ENCODE data around the gene ZCCHC2. TPM values are rescaled to one million over a fixed set of nuclear protein-coding genes. Genes with fewer than 3 reads are reported as not detected.

Gene ZCCHC2
- total RNA-seq, 1 donor from 2014 or later, result 11.7 TPM

DNA sequence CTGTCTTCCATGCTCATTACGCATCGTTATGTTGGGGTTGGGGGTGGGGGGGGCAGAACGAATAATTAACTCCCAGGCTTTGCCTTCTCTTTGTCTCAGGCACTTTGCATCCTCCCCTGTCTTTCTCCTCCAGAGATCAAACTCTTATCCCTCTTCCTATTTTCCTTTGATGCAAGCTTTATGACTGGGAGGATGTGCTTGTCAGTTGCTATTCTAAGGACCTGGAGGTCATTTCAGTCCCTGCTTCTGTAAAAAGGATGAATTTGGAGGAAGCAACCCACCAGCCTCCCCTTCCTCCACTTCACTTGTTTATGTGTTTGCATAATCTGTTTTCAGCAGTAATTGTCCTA lies 87.5 kb downstream of the ZCCHC2 start:
- no peak for DNase-seq (ENCODE audit: low read depth)

DNA sequence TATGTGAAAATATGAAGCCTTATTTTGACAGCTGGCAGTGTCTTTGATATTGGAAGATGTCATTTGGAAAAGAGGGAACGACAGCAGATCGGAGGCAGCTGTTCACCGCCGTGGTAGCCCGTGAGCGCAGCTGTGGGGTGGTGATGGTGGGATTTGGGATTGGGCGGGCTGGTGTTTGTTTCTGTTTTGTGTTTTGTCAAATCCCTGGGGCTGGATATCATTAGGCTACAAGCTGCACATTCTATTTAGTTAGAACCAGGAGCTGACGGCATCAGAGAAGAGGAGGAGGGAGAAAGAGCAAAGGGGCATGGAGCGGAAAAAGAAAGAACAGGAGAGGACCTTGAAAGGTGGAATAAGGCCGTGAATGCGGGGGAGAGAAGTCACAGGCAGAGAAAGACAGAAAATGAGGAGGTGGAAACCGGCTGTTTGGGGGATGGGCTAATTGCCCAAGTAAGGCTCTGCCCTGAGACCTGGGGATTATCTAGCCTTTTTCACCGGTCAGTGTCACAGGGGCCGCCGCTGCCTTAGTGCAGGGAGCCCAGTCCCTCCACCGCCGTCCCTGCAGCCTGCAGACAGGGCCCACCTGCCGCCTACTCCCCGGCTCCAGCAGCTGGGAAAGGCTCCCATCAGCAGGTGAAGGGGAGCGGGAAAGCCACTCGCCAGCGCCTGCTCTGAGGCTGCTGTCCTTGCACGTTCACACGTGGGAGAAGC lies 88.0 kb downstream of the ZCCHC2 start:
- no peak for DNase-seq (ENCODE audit: low read depth)

DNA sequence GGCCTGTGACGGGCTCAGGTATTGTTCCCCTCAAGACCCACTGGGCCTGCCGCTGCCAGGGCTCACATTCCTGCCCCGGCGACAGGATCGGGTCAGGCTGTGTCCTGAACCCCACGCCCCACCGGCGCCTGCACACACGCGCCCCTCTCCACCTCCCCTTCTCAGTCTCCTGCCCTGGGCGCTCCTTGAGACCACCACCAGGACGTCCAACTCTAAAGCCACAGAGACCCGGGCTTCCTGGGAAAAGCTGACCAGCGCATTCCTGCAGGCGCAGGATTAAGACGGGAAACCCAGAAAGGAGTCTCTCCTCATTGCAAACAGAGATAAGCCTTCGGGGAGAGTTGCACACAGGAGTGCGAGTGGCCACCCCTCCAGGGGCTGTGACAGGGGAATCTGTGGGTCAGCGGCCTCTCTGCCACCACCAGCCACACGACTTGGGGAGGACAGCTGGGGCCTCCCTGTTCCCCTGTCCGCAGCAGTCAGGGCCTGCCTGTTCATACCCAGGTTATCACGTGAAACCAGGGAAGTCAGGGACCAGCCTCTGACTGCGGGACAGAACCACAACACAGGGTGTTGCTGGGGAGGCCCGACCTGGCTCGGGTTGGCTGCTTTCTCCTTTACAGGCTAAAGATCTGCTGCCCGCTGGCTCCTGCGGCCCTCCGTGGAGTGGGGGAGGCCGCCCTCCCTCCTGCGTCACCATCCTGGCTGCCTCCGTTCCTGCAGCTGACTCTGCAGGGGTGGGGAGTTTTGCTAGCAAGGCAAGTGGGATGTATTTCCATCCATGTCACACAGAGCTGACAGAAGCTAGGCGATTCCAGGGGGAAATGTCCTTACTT lies 88.8 kb downstream of the ZCCHC2 start:
- DNase-seq (ENCODE audit: low read depth), result no peak

GRCh38 chr18:62612289-62612645 lies 89.4 kb downstream of the ZCCHC2 start:
- no peak for DNase-seq (ENCODE audit: low read depth)

DNA sequence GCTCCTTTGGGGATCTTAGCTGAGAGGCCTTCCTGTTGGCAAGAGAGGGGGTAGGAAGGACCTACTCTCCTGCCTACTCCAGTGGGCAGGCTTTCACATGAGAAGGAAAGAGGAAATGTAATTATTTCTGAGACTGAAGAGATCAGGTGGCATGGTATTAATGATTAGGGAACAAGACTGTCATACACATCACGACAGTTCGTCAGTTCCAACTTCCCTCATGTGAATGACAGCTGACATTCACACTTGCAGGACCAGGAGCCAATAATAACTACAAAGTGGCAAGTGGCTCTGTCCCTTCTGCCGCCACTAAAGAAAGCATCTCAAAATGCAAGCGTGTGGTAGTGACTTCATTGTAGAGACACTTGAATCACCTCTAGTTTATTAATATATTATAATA lies 90.0 kb downstream of the ZCCHC2 start:
- DNase-seq (ENCODE audit: low read depth), result no peak

- no peak for DNase-seq (ENCODE audit: low read depth)
These were observed 91.7 kb downstream of the ZCCHC2 start for GRCh38 chr18:62614494-62614893.

- DNase-seq (ENCODE audit: low read depth), result no peak
These were observed 93.5 kb downstream of the ZCCHC2 start for GRCh38 chr18:62616331-62616805.

DNA sequence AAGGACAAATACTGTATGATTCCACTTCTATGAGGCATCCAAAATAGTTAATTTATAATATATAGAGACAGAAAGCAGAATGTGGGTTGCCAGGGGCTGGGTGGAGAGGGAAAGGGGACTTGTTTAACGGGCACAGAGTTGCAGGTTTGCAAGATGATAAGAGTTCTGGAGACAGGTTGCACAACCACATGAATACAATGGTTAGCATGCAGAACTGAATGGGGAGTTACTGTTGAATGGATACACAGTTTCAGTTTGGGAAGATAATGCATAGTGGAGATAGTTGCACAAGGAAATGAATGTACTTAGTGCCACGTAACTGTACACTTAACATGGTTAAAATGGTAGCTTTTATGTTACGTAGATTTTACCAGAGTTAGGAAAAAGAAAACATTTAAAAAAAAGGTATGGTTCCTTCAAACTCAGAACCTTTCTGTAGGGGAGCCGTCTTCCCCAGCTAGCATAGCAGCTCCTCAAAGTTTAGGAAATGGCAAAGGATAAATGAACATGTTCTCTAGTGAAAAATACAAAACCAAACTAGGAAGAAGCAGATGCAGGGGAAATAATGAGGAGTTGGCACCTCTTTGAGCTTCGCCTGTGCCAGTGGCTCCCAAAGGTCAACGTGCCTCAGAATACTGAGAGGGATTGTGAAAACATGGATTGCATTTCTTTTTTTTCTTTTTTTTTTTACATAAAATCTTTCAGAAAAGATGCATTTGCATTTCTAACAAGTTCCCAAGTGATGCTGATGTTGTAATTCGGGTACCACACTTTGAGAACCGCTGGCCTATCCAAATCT lies 95.2 kb downstream of the ZCCHC2 start:
- no peak for DNase-seq (ENCODE audit: low read depth)

- no peak for DNase-seq (ENCODE audit: low read depth)
These were observed 95.9 kb downstream of the ZCCHC2 start for GRCh38 chr18:62618735-62619134.

DNA sequence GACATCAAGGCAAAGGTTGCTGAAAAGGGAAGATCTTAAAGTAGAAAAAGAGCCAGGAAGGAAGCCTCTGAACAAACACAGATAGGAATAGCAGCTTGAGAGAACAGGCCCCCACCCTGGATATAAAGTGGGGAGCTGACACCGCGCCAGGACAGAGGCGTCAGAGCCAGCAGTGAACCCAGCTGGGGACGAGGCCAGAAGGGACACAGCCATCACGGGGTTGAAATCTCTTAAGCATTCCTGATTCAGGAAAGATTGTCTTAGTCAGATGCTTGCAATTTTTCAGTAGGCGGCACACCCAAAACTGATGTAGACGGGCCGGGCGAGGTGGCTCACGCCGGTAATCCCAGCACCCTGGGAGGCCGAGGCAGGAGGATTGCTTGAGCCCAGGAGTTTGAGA lies 98.7 kb downstream of the ZCCHC2 start:
- DNase-seq (ENCODE audit: low read depth), result no peak

DNA sequence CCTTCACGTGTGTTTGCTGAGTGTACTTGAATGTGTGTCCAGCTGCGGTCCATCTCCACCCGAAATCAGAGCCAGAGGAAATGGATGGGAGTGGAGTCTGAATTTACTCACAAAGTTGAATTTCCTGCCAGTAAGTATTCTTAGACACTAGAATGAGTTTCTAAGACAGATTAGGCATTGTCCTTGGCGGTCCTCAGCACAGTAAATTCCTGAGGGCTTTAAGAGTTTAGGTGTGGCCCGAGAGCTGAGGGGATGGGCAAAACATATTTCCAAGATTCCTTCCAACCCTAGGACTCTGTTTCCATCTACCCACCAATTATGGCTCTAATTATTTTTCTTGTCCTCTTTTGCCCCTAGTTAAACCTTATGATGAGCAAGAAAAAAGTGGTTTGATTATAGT lies 102.2 kb downstream of the ZCCHC2 start:
- DNase-seq (ENCODE audit: low read depth), result no peak

Other genes starting within 250 kb of the ZCCHC2 start
- 1.4 and 3.3 TPM in 2 replicates for gene TNFRSF11A, start 197.7 kb upstream of the ZCCHC2 start, total RNA-seq
- gene PHLPP1, start 192.5 kb downstream of the ZCCHC2 start, total RNA-seq, result 9.2 and 13.2 TPM in 2 replicates